KBM-7 (cell line): ENCODE results near the gene GPD1L.
"Not testable (repeated sequence)": the region's sequence is repeated elsewhere in the genome, so short reads cannot be mapped to it uniquely, and the experiment has no call there.

Experiments
- DNase-seq: peaks from one replicate; pipeline ENCODE4 v3.0.0-alpha.2; 2015
- in situ Hi-C: fragments of 300-500 bp; cut with MboI; formaldehyde crosslinking; loops from 2 replicates; pipeline ENCODE4 v1.14.3; 2020; ENCODE audit warnings: low sequenced_read_pairs, low pct_unique_long_range_greater_than_20kb, mixed read lengths

The GPD1L gene

GRCh38 chr3:32166654-32167053, 60.2 kb downstream of the GPD1L start:
- in situ Hi-C loops = no loop called here
- DNase-seq = no peak

- DNase-seq = no peak
- in situ Hi-C loops = loop anchor here (10.0 kb wide), 1 partner anchor 492 kb away; no protein-coding TSS in a partner anchor
Measured at GRCh38 chr3:32172420-32172819, 66.0 kb downstream of the GPD1L start.

GRCh38 chr3:32175607-32176197, 69.3 kb downstream of the GPD1L start:
- DNase-seq = peak; percentile 82
- in situ Hi-C loops = loop anchor here (10.0 kb wide), 1 partner anchor 489 kb away; no protein-coding TSS in a partner anchor

- peak; percentile 84 for DNase-seq
- in situ Hi-C loops = loop anchor here (10.0 kb wide), 1 partner anchor 488 kb away; no protein-coding TSS in a partner anchor
Measured at GRCh38 chr3:32176989-32177701, 70.7 kb downstream of the GPD1L start.

- in situ Hi-C loops = loop anchor here (10.0 kb wide), 1 partner anchor 487 kb away; no protein-coding TSS in a partner anchor
- peak; percentile 79 for DNase-seq
Measured at GRCh38 chr3:32177702-32178198, 71.3 kb downstream of the GPD1L start.

- in situ Hi-C loops = no loop called here
- DNase-seq = no peak
Measured at GRCh38 chr3:32180141-32180784, 73.8 kb downstream of the GPD1L start.

GRCh38 chr3:32181365-32181764, 74.9 kb downstream of the GPD1L start:
- in situ Hi-C loops = no loop called here
- DNase-seq = no peak

GRCh38 chr3:32181796-32182195, 75.4 kb downstream of the GPD1L start:
- in situ Hi-C loops = no loop called here
- no peak for DNase-seq

GRCh38 chr3:32184187-32184730, 77.8 kb downstream of the GPD1L start:
- in situ Hi-C loops = no loop called here
- no peak for DNase-seq

- in situ Hi-C loops = no loop called here
- DNase-seq = no peak
Measured at GRCh38 chr3:32186097-32186496, 79.7 kb downstream of the GPD1L start.

- DNase-seq = no peak
- in situ Hi-C loops = no loop called here
Measured at GRCh38 chr3:32186876-32187275, 80.5 kb downstream of the GPD1L start.

GRCh38 chr3:32189693-32190092, 83.3 kb downstream of the GPD1L start:
- in situ Hi-C loops = no loop called here
- no peak for DNase-seq

GRCh38 chr3:32190556-32190955, 84.1 kb downstream of the GPD1L start:
- in situ Hi-C loops, DNase-seq: not testable (repeated sequence)

GRCh38 chr3:32193101-32193500, 86.7 kb downstream of the GPD1L start:
- in situ Hi-C loops = no loop called here
- no peak for DNase-seq

- no peak for DNase-seq
- in situ Hi-C loops = no loop called here
Measured at GRCh38 chr3:32194653-32195052, 88.2 kb downstream of the GPD1L start.

GRCh38 chr3:32195995-32196540, 89.6 kb downstream of the GPD1L start:
- no peak for DNase-seq
- in situ Hi-C loops = no loop called here

GRCh38 chr3:32197991-32198390, 91.6 kb downstream of the GPD1L start:
- in situ Hi-C loops = no loop called here
- no peak for DNase-seq

GRCh38 chr3:32198714-32199113, 92.3 kb downstream of the GPD1L start:
- no peak for DNase-seq
- in situ Hi-C loops = no loop called here

GRCh38 chr3:32200490-32200889, 94.1 kb downstream of the GPD1L start:
- in situ Hi-C loops = no loop called here
- no peak for DNase-seq
